A549 (cell line): Measurements from ENCODE around the gene FHIT. TPM values are rescaled to one million over a fixed set of nuclear protein-coding genes. Genes with fewer than 3 reads are reported as not detected.
A peak's percentile ranks its signal among the peaks of the same experiment; 100 is the strongest.

ENCODE experiments used
- ATAC-seq, 2 experiments: fragments of 200-7000 bp in 1 of 2; fragments of >200 bp in 1 of 2; cut with Nextera tagmentation in 1 of 2; cut with Tn5 transposase in 1 of 2; 3 replicates each; pipeline versions ENCODE4 v1.8.0 to v1.9.1; 2018 to 2020; ENCODE audit warnings: mild to moderate bottlenecking in 1 of 2, moderate library complexity in 1 of 2
- CTCF ChIA-PET: fragments of 300-600 bp; sonication (Branson Sonifier 250); formaldehyde crosslinking; extraction: SDS; loops from one replicate; lab custom pipeline; 2021; ENCODE audit warnings: antibody characterized with exemption, inconsistent platforms; lab: Yijun Ruan, JAX
- POLR2A ChIA-PET: fragments of 350-600 bp; formaldehyde crosslinking; extraction: SDS; loops from one replicate; lab custom pipeline; 2021; ENCODE audit warnings: antibody characterized with exemption, inconsistent platforms; lab: Yijun Ruan, JAX
- DNase-seq, 2 experiments: peaks; one replicate each; pipeline versions ENCODE4 v3.0.0 to v3.0.0-alpha.2; 2011 to 2016; ENCODE audit warnings: low read depth in 1 of 2, low spot score in 1 of 2
- FAIRE-seq: peaks from 2 replicates; lab custom pipeline; 2011; peaks lifted over from hg19 to GRCh38; lab: Jason Lieb, UNC
- H3K27ac ChIP-seq, 2 experiments: fragments of >200 bp; sonication (Bioruptor Twin); formaldehyde crosslinking; 3 replicates each; pipeline ENCODE4 v1.5.1; 2016 to 2017
- H3K4me1 ChIP-seq: fragments of >200 bp; sonication (Bioruptor Twin); formaldehyde crosslinking; 3 replicates; pipeline ENCODE4 v1.6.1; 2016
- H3K4me2 ChIP-seq: fragments of >200 bp; sonication (Bioruptor Twin); formaldehyde crosslinking; 3 replicates; pipeline ENCODE4 v1.6.1; 2016
- H3K4me3 ChIP-seq: fragments of >200 bp; sonication (Bioruptor Twin); formaldehyde crosslinking; 3 replicates; pipeline ENCODE4 v1.5.1; 2016
- H3K9me3 ChIP-seq: fragments of >200 bp; sonication (Bioruptor Twin); formaldehyde crosslinking; 3 replicates; pipeline ENCODE4 v1.6.1; 2016
- ATOH8 ChIP-seq: fragments of 250-450 bp; sonication (Bioruptor Pico); IDR thresholded peaks from 2 replicates; pipeline ENCODE4 v1.5.0; 2020; ENCODE audit warnings: low read depth, mild to moderate bottlenecking, moderate library complexity
- BCL3 ChIP-seq: fragments of >200 bp; sonication (Bioruptor Twin); formaldehyde crosslinking; IDR thresholded peaks from 3 replicates; pipeline ENCODE4 v1.6.1; 2016
- BHLHE40 ChIP-seq: IDR thresholded peaks from 2 replicates; pipeline ENCODE4 v1.6.1; 2012; ENCODE audit warnings: low read depth, low read length, inconsistent platforms
- CBX8 ChIP-seq: fragments of 200-600 bp; sonication (generic); IDR thresholded peaks from 2 replicates; pipeline ENCODE4 v1.6.1; 2016
- CEBPB ChIP-seq, 2 experiments: fragments of >200 bp in 1 of 2; sonication (Bioruptor Twin) in 1 of 2; formaldehyde crosslinking in 1 of 2; IDR thresholded peaks; 2 replicates each; pipeline ENCODE4 v1.6.1; 2012 to 2016
- EHF ChIP-seq: fragments of 250-450 bp; sonication (Bioruptor Pico); IDR thresholded peaks from 2 replicates; pipeline ENCODE4 v1.5.0; 2020; ENCODE audit warnings: mild to moderate bottlenecking
- EP300 ChIP-seq, 2 experiments: fragments of >200 bp; sonication (Bioruptor Twin); formaldehyde crosslinking; IDR thresholded peaks; 2 replicates in 1 of 2; 3 replicates in 1 of 2; pipeline ENCODE4 v1.6.1; 2016 to 2017
- FOSB ChIP-seq: fragments of 250-450 bp; sonication (Bioruptor Pico); IDR thresholded peaks from 2 replicates; pipeline ENCODE4 v1.5.0; 2020; ENCODE audit warnings: mild to moderate bottlenecking, moderate library complexity
- HES2 ChIP-seq: fragments of >200 bp; sonication (Bioruptor Twin); formaldehyde crosslinking; IDR thresholded peaks from 2 replicates; pipeline ENCODE4 v1.6.1; 2016
- HEYL ChIP-seq: fragments of 250-450 bp; sonication (Bioruptor Pico); IDR thresholded peaks from 2 replicates; pipeline ENCODE4 v1.8.0; 2021; ENCODE audit warnings: mild to moderate bottlenecking, moderate library complexity
- HOXA7 ChIP-seq: fragments of 250-450 bp; sonication (Bioruptor Pico); IDR thresholded peaks from 2 replicates; pipeline ENCODE4 v1.5.0; 2020; ENCODE audit warnings: mild to moderate bottlenecking, moderate library complexity
- HOXB13 ChIP-seq: fragments of 250-450 bp; sonication (Bioruptor Pico); IDR thresholded peaks from 2 replicates; pipeline ENCODE4 v1.5.0; 2020; ENCODE audit warnings: low read depth, mild to moderate bottlenecking, moderate library complexity
- JUN ChIP-seq, 2 experiments: fragments of >200 bp; sonication (Bioruptor Twin); formaldehyde crosslinking; IDR thresholded peaks; 2 replicates in 1 of 2; 3 replicates in 1 of 2; pipeline ENCODE4 v1.6.1; 2016 to 2017
- KDM1A ChIP-seq: fragments of 200-600 bp; sonication (generic); IDR thresholded peaks from 2 replicates; pipeline ENCODE4 v1.6.1; 2016; ENCODE audit warnings: low read depth, mild to moderate bottlenecking
- MAFK ChIP-seq: fragments of 450-650 bp; IDR thresholded peaks from 2 replicates; pipeline ENCODE4 v1.6.1; 2014; ENCODE audit not compliant: partially characterized antibody
- MYC ChIP-seq: IDR thresholded peaks from 2 replicates; pipeline ENCODE4 v1.6.1; 2012; ENCODE audit warnings: mild to moderate bottlenecking, inconsistent platforms, low read length, improper control_type of control experiment, borderline replicate concordance
- POLR2A ChIP-seq: IDR thresholded peaks from 2 replicates; pipeline ENCODE4 v1.6.1; 2012; ENCODE audit warnings: mild to moderate bottlenecking, low read length
- RAD21 ChIP-seq, 2 experiments: fragments of >200 bp in 1 of 2; sonication (Bioruptor Twin) in 1 of 2; formaldehyde crosslinking in 1 of 2; IDR thresholded peaks in 1 of 2; conservative IDR thresholded peaks in 1 of 2; 2 replicates in 1 of 2; 3 replicates in 1 of 2; pipeline ENCODE4 v1.6.1; 2012 to 2018; ENCODE audit warnings: inconsistent platforms in 1 of 2
- ZSCAN20 ChIP-seq: fragments of 250-450 bp; sonication (Bioruptor Pico); IDR thresholded peaks from 2 replicates; pipeline ENCODE4 v1.8.0; 2022; ENCODE audit warnings: mild to moderate bottlenecking, moderate library complexity
- WGBS: methylation state at CpG from one replicate; pipeline ENCODE4 v1.1.6; 2017; ENCODE audit errors: missing lambda C conversion rate; 5-methylcytosine and 5-hydroxymethylcytosine counted together
- polyA plus RNA-seq, 4 experiments: library from polyadenylated mRNA; depleted of rRNA in 3 of 4; stranded (reverse); fragments of >200 nt; fragmentation: RNase III in 1 of 4; extraction: RNeasy Plus Mini Kit Qiagen cat#74134 plus additional on column Dnase treatment in 1 of 4; gene quantifications; 2 replicates in 3 of 4; 3 replicates in 1 of 4; pipeline ENCODE4 v1.2.3, GENCODE V29; 2011 to 2017

Gene FHIT
- polyA plus RNA-seq, 2 of the 4 experiments (the other 2 are of a cell fraction) = 0.76 to 0.92 TPM

GRCh38 chr3:60708191-60708975, 542.9 kb downstream of the FHIT start:
- no peaks in the 10 kb centered on the region for H3K9me3 ChIP-seq
- H3K4me3 ChIP-seq = no peak overlapping the region
- TF ChIP-seq KDM1A = no peak
- TF ChIP-seq EP300 (IDR thresholded peaks at IDR 0.05) = no peak
- TF ChIP-seq POLR2A = no peak
- no peak for TF ChIP-seq BHLHE40
- no peak for TF ChIP-seq ZSCAN20
- no peak for TF ChIP-seq HES2
- no peak for TF ChIP-seq FOSB
- TF ChIP-seq MYC = no peak
- TF ChIP-seq HEYL = no peak
- TF ChIP-seq HOXB13 (CRISPR knock-in tag) = no peak
- WGBS = 5% methylated on average over 1 of the region's 1 CpG
- FAIRE-seq = no peak
- no peak overlapping the region for H3K4me2 ChIP-seq
- H3K4me1 ChIP-seq = no peaks in the 10 kb centered on the region
- ATAC-seq = no peak
- DNase-seq = no peak
- CTCF ChIA-PET = no interaction called here
- POLR2A ChIA-PET = no interaction called here
- H3K27ac ChIP-seq = no peak overlapping the region

GRCh38 chr3:60707452-60708020, 543.7 kb downstream of the FHIT start:
- 18% methylated on average over 2 of the region's 2 CpGs for WGBS
- H3K4me1 ChIP-seq = no peaks in the 10 kb centered on the region
- ChIA-PET POLR2A (no interaction called here), CTCF (no interaction called here)
- no peak overlapping the region for H3K27ac ChIP-seq
- no peak overlapping the region for H3K4me3 ChIP-seq
- H3K9me3 ChIP-seq = no peaks in the 10 kb centered on the region
- H3K4me2 ChIP-seq = no peak overlapping the region
- FAIRE-seq (no peak), ATAC-seq (no peak), DNase-seq (no peak)
- TF ChIP-seq BCL3 (no peak), ATOH8 (CRISPR knock-in tag) (no peak), RAD21 (conservative IDR thresholded peaks at IDR 0.05 in 1 of 2, IDR thresholded peaks at IDR 0.05 in 1 of 2) (no peak), HOXA7 (CRISPR knock-in tag) (no peak), EHF (CRISPR knock-in tag) (no peak), CBX8 (no peak)

- POLR2A ChIA-PET = no interaction called here
- Histone ChIP-seq H3K4me3 (no peak overlapping the region), H3K4me2 (no peak overlapping the region), H3K9me3 (no peaks in the 10 kb centered on the region), H3K27ac (no peak overlapping the region), H3K4me1 (no peaks in the 10 kb centered on the region)
- 25% methylated on average over 3 of the region's 3 CpGs for WGBS
- FAIRE-seq (no peak), DNase-seq (no peak), ATAC-seq (no peak)
- no peak for TF ChIP-seq JUN (IDR thresholded peaks at IDR 0.05)
- peak; percentile 78 for TF ChIP-seq MAFK
- TF ChIP-seq MYC = no peak
- TF ChIP-seq CEBPB (IDR thresholded peaks at IDR 0.05) = no peak
- CTCF ChIA-PET = no interaction called here
Measured at GRCh38 chr3:60703956-60704736, 547.1 kb downstream of the FHIT start.
